Activated CD4-positive, alpha-beta T cell treated with anti-CD3 and anti-CD28 coated beads, Interleukin-2, amount 50 U/mL, for 16 hours (primary cell): ENCODE measurements around the gene DDA1.
A peak's percentile ranks its signal among the peaks of the same experiment; 100 is the strongest.
"Not testable (repeated sequence)": the region's sequence is repeated elsewhere in the genome, so short reads cannot be mapped to it uniquely, and the experiment has no call there.

Experiments
- DNase-seq: peaks from one replicate; pipeline ENCODE4 v3.0.0-alpha.2; 2020

DDA1 gene

DNA sequence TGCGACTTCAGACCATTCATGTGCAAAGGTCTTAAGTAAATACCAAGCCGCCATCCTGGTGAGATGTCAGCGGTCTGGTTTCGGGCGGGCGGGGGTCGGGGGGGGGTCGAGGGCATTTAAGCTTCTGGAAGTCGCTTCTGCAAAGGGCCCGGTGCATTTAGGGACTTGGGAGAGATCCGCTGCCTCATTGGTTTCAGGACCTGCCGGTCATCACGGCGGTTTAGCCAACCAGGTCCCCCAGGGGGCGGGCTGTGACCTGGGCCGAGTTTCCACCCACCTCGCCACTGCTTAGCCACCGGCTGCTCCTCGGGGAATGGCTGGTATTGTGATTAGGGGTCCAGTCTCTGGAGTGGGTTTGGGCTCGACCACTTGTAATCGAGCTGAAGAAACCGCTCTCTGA, 19.9 kb upstream of the DDA1 start:
- peak; percentile 64 for DNase-seq

DNA sequence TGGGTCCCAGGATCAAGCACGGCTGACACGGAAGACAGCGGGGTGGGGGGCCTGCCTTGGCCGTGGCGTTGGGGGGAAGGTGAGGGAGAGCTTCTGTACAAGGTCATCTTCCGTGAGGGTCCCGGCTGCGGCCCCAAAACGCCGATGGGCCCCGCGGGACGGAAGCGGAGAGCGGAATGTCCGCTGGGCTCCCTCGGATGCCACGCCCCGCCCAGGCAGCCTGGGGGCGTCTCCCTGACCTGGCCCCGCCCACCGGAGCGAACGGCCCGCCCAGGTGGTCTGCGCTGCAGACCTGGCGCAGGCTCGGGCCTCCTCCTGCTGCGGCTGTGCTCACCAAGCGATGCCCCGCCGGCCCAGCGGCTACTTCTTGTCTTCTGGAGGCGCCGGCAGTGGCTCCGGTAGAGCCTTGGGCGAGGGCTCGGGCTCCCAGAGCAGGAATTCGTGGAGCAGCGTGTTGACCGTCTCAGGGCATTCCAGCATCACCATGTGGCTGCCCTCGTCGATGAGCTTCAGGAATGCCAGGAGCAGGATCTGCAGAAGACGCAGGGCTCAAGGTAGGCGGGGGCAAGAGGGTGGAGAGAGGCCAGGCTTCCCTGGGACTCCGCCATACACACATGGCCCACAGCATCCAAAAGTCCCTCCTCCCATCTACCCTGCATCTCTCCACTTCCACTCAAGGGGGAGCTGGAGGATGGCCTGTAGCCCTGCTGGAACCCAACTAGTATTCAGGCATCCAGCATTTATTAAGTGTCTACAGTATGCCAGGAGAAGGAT, 16.9 kb upstream of the DDA1 start:
- peak; percentile 87 for DNase-seq

DNA sequence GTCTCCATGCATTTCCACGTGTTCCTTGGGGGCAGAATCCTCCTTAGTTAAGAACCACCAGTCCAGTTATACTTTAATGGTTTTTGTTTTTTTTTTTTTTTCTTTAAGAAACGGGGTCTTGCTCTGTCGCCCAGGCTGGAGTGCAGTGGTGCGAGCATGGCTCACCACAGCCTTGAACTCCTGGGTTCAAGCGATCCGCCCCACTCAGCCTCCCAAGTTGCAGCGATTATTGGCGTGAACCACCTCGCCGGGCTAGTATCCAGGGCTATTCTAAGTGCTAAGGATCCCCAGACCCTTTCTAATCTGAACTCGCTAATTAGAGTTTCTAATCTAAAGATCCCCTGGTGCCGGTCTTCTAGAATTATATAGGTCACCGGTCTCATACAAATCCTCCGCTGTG, 15.8 kb upstream of the DDA1 start:
- DNase-seq: no peak

DNA sequence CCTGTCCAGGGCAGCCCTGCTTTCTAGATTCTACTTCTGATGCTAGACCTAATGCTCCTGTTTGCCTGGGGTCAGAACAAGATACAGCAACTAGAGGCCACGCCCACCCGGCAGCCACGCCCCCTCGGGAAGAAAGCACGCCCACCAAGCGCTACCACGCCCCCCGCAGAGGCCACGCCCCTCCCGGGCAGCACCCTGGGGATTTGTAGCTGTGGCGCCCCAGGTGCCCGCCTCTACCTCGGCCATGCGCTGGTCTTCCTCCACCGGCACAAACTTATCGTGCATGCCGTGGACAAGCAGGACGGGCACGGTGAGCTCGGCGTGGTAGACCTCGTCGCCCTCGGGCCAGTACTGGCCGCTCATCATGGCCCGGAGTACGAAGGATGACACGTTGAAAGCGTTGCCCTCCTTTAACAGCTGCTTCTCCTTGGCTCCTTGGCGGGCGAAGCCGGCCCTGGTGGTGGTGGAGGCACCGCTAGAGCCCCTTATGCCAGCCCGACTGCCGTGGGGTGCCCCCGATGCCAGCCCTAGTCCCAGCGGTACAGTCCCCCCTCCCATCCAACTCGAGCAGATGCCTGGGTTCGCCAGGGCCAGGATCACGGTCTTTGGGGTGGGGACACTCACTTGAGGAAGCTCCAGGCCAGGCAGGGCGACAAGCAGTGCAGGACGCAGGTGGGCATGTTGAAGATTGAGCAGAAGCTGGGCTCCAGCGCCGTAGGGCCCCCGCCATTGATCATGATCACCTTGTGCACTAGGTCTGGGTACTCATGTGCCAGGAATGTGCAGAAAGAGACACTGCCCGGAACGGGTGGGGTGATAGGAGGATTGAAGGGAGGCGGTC, 15.1 kb upstream of the DDA1 start:
- DNase-seq: peak; percentile 69

DNA sequence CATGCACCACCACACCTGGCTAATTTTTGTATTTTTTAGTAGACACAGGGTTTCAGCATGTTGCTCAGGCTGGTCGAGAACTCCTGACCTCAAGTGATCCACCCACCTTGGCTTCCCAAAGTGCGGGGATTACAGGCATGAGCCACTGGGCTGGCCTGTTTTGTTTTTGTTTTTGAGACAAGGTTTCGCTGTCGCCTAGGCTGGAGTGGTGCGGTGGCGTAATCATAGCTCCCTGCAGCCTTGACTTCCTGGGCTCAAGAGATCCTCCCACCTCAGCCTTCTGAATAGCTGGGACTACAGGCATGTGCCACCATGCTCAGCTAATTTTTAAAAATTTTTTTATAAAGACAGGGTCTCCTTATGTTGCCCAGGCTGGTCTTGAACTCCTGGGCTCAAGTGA, 13.8 kb upstream of the DDA1 start:
- DNase-seq: not testable (repeated sequence)

DNA sequence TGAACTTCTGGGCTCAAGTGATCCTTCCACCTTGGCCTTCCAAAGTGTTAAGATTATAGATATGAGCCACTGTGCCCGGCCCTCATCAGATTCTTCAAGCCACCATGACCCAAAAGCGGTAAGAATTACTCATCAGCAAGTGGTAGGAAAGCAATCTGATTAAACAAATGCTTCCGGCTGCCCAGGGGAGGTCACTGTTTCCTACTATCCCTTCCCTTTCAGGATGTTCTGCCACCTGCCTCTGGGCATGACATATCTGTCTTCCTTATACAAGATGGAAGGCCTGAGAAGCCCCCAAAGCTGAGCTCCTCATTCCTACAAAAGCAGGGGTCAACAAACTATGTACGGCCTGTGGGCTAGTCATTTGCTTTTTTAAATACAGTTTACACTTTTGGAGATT, 13.1 kb upstream of the DDA1 start:
- DNase-seq: peak; percentile 45

DNA sequence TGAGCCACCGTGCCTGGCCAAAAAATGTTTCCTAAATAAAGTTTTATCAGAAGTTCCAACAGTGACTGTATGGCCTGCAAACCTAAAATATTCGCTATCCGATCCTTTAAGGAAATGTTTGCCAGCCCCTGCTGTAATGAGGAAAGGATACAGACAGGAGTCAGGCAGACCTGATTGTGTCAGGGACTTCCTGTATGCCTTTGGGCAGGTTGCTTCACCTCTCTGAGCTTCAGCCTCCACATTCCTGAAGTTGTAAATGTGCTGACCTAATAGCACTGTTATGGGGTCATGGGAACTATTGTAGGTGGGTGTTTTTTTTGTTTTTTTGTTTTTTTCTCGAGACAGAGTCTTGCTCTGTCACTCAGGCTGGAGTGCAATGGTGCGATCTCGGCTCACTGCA, 12.4 kb upstream of the DDA1 start:
- no peak for DNase-seq

DNA sequence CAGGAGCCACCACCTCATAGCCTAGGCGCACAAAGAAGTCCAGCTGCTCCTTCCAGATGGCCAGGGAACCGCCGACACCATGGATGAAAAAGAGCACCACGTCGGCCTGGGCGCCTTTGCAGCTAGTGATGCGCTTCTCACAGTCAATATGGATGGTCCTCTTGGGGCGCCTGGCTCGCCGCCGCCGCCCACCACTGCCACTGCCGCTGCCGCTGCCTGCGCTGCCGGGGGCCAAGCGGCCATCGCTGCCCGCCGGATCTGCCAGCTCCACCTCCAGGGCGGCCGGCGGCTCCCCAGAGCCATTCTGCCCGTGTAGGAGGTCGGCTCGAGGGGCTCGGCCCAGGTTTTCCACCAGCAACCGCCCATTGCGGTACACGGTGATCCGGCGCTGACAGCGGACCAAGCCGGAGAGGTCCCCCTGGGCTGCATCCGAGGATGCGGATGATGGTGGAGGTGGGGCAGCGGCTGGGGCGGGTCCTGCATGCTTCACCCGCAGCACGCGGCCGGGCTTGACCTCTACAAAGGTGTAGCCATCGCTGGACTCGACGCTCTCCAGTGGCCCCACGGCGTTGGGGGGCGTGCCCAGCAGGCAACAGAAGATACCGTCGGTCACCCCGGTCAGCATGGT, 8.3 kb upstream of the DDA1 start:
- no peak for DNase-seq

DNA sequence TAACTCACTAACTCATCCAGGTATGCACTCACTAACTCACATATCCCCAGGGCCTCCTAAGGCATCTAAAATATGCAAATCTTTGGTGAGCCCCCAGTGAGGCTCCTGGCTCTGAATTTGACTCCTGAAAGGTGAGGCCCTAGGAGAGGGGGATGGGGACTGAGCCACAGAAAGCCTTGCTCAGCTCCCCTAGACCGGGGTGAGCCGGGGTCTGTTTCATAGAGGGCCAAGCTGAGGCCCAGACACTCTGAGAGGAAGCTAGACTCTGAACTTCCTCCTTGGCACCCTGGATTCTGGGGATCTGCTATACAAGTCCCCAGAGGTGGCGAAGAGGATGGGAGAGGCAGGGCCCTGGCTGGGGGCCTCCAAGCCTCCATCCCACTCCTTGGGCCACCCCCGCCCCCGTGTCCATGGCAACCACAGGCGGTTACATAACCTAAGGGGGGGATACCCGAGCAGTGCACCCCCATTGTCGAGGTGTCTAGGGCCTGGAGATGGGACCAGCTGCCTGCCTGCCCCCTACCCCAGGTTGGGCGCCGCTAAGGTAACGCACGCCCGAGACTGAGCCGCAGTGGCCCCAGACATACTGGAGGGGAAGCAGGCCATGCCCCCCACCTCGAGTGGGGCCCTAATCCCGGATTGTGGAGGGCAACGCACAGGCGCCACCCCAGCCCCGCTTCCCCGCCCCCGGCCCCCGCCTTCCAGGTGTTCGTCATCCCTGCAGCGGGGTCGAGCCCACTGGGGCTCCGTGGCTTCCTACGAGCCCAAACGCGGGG, 6.8 kb upstream of the DDA1 start:
- DNase-seq: no peak

DNA sequence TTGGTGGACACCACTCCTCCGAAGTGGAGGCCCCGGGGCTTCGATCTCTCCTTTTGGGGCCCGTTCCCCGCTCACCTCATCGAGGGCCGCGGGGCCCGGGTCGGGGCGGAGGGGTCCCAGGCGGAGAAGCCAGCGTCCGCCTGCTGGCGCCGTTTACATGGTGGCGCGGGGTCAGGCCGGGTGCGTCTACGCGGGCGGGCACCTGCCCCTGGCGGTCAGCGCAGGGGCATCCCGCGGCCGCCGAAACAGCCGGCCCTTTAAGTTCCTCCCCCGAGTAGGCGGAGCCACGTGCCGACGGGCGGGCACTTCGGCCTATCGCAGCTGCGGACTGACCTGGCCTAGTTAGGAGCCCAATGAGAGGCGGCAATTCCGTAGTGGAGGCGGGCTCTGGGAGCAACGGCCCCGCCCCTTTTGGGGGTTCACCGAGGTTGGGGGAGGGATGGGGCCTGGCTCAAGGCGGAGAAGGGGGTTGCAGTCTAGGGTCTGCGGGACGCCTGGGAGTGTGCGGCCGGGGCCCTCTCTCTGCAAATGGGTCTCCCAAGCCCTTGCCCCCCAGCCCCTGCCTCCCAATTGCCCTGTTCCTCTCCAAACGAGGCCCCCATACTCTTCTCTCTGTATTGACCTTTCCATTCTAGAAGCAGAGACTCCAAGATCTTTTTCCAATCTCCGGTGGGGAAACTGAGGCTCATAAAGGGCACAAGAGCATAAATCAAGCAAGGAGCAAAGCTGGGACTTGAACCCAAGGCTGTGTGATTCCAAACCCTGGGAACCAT, 6.0 kb upstream of the DDA1 start, which contains the start of gene ABHD8:
Gene ABHD8, minus strand, starts transcription at position 259 of the 773 bp plus-strand sequence. CDS start 1,809 bp downstream, outside the sequence.
- peak; percentile 95 for DNase-seq

DNA sequence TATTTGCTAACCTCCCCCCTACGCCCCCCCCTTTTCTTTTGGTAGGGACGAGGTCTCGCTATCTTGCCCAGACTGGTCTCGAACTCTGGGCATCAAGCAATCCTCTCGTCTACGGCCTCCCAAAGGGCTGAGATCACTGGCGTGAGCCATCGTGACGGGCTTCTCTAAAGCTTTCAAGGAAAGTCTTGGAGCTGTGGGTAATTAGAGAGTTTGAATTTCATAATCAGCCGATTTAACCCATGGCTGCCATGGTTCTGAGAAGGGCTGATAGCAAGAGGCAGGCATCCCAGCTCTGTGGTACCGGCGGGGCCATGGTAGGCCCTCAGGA, 5.5 kb upstream of the DDA1 start:
- DNase-seq: no peak

DNA sequence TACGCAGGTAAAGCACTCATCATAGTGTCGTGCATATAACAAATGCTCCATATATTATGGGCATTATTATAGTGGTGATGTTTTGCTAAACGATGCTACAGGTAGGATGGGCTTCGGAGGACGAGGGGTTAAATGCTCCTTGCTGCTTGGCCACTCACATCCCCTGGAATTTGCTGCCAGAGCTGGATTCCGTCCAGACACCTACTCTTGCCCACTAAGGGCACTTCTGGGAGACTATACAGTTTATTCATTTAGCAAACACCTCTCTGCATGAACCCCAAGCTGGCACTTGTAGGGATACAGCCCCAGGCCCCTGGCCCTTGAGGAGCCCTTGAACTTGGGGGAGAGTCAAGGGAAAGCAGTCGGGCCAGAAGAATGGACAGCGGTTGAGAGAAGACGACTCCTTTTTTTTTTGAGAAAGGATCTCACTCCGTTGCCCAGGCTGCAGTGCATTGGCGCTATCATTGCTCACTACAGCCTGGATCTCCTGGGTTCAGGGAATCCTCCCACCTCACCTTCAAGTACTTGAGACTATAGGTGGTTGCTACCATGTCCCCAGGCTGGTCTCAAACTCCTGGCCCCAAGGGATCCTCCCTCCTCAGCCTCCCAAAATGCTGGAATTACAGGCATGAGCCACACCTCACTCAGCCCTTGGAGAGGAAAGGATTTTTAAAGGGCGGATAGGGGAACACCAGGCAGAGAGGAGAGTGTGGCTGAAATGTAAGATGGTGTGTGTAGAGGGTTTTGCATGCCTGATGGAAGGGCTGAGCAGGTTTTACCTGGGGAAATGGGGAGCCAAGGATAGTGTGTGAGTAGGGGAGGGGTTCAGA, 4.8 kb upstream of the DDA1 start:
- DNase-seq: no peak

DNA sequence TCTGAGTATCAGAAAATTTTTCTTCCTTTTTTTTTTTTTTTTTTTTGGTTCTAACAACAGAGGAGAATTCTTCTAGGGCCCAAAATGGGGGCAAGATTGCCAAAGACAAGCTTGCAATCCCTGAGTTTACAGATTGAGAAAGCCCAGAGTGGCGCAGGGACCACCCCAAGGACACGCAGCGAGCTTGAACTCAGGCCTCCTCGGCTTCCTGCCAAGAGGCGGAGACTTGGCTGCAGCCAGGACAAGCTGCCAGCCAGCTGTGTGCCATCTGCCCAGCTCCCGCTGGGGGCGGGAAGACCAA, 4.2 kb upstream of the DDA1 start:
- no peak for DNase-seq

DNA sequence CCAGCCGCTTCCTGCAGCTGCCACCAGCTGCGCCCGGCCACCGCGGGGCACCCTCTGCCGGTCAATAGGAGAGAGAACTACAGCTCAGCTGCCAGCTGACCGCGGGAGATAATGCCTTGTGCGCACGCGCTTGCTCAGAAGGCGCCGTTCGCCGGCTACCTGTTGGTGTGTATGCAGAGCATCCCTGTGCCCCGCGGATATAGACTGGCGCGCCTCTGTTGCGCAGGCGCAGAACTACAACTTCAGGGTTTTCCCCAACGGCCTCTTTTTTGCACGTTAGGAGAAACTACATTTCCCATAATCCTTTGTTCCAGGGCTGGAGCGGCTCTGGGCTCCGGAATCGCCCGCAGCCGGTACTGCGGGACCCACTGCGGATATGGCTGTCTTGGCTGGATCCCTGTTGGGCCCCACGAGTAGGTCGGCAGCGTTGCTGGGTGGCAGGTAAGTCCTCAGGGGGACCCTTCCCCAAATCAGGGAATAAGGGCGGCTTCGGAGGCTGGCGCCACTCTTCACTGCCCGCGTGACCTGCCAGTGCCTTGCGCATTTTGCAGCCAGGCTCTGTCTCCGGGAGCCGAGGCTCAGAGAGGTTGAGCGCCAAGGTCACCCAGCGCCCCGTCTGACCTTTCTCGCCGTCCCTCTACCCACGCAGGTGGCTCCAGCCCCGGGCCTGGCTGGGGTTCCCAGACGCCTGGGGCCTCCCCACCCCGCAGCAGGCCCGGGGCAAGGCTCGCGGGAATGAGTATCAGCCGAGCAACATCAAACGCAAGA, 3.7 kb upstream of the DDA1 start, which contains the start of gene MRPL34:
Gene MRPL34, plus strand, starts transcription at position 356 of the 768 bp plus-strand sequence. Its CDS starts 21 bp downstream, at position 377.
- peak; percentile 99 for DNase-seq

DNA sequence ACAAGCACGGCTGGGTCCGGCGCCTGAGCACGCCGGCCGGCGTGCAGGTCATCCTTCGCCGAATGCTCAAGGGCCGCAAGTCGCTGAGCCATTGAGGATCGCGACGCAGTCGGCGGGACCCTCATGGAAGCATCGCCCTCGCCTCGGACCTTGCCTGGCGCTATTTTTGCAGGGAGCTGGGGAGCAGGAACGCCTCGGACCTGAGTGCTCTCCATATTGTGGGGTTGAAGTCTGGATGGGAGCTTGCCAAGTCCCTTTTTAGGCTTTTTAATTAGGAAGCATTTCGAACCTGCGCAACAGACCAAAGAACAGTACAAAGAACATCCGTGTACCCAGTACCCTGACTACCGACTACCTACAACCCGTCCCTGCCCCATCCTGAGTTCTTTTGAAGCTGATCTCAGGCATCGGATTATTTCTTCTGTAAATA, 3.1 kb upstream of the DDA1 start:
- no peak for DNase-seq

DNA sequence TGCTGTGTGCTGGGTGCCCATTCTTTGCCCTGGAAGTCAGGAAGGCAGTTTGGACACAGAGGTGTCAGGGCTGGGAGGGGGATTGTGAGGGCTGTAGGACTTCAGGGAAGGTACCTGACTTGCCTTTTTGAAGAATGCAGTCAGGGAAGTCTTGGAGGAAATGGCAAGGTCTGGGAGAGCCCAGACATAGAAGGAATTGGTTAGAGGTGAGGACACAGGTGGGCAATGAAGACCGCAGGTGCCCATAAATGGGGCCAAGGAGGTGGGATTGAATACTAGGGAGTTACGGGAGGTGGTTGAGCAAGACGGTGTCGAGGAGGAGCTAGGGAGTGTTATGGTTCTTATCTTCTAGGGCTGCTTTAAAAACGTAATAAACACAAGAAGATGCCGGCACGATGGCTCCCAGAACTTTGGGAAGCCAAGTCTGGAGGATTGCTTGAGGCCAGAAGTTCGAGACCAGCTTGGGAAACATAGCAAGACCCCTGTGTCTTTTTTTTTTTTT, 1.4 kb upstream of the DDA1 start:
- DNase-seq: no peak

DNA sequence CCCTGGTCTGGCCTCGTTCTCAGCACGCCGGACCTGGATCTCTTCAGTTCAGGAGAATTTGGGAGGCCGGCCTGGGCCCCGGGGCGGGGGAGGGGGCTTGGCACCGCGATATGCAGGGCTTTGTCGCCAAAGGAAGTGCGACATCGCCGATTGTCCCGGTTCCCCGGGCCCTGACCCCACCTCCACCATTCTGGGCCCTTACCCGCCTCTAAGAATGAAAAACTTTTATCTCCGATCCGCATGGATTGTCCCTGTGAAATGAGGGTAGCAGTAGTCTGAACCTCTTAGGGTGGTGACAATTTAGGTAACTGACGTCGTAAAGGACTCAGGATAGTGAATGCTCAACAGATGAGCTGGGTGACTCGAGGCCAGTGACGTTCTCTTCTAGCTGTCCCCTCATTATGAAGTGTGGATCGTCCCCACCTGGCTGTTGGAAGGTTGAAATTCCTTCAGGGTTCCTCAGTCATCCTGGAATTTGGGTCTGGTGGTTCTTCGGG, 650 bp downstream of the DDA1 start:
- no peak for DNase-seq

DNA sequence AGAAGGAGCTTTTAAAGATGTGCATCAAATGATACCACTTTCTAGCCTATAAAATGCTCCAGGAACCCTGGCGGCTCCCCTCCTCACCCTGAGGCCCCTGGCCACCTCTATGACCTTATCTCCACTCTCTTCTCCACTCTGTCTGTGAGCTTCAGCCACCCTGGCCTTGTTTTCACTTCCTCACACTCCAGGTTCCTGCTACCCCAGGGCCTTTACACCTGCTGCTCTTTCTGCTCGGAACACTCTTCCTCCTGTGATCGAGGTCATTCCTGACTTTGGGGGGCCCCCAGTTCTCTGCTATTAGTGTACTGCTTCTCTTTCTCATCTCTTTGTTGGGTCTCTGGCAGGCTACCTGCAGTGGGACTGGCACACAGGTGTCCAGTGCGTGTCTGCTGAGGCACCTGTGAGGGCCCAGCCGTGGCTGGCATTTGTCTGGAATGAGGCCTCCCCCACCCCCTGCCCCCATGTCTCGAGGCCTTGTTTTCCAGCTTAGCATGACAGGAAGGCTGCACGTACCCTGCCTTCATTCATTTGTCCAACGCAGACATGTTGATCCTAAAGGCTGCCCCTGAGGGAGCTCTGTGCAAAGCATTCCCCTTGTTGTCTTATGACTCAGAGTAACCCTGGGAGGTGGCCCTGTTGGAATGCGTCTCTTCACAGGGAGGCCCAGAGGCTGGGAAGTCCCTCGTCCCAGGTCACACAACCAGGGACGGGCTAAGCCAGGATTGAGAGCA, 2.3 kb downstream of the DDA1 start:
- no peak for DNase-seq
